ENCODE measurements around the gene AP3S2. TPM values are rescaled to one million over a fixed set of nuclear protein-coding genes. Genes with fewer than 3 reads are reported as not detected.

AP3S2 gene
- total and polyA plus RNA-seq, 2 of the 8 experiments (the other 6 are each of a cell fraction or from before 2014, with no cell fraction given): 19.2 to 45.4 TPM

DNA sequence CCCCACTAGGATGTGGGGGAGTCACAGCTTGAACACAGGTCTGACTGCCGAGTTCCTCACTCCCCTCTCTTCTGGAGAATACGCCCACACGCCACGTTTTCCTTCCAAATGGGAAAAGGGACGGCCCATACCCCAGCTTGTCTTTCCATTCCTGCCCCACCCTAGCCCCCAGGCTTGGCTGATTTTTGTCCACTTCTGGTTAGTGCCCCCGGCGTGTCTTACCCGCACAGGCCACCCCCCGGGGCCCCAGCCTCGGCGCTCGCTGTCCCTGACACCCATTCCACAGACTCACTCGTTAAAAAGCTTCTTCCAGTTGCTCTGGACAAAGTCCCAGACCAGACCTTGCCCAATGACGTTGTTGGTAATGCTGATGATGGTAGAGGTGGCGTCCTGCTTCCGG lies 103.1 kb downstream of the AP3S2 start:
- POLR2A ChIA-PET (ENCODE audit: partially characterized antibody): no interaction called here
- CTCF ChIA-PET (ENCODE audit: partially characterized antibody): interaction anchor here (0.5 to 2.9 kb wide), 8 partner anchors 8 to 175 kb away, joined by 3 to 7 read pairs (median 4); no protein-coding TSS in a partner anchor
- H3K27ac ChIP-seq (ENCODE audit: low read depth, low read length): no peak overlapping the region

More for the DNA sequence above, 103.1 kb downstream of the AP3S2 start:
- no peak overlapping the region for H3K4ac ChIP-seq (replicated peaks; ENCODE audit: insufficient read length, low read depth, low read length)
- DNase-seq (ENCODE audit: low read depth in 1 of 2, low spot score in 2 of 2): no peak
- H2BK15ac ChIP-seq (ENCODE audit: low read length): no peak overlapping the region
- H3K79me1 ChIP-seq (ENCODE audit: low read depth, low read length): no peaks in the 10 kb centered on the region
- H3K23ac ChIP-seq (ENCODE audit: insufficient read length): no peak overlapping the region
- H3K9ac ChIP-seq (replicated peaks in 1 of 4; ENCODE audit: extremely low read depth in 1 of 4, low read depth in 3 of 4, low read length in 3 of 4): no peak overlapping the region
- FAIRE-seq: no peak
- H3K4me3 ChIP-seq (ENCODE audit: extremely low read depth in 1 of 4, insufficient read depth in 2 of 4, low read depth in 3 of 4, low read length in 4 of 4): no peak overlapping the region
- no peaks in the 10 kb centered on the region for H3K36me3 ChIP-seq (ENCODE audit: control insufficient read depth in 2 of 4, insufficient read depth in 4 of 4, low read length in 3 of 4)
- no peak overlapping the region for H2BK5ac ChIP-seq (ENCODE audit: low read depth, low read length)
- H3K79me2 ChIP-seq (ENCODE audit: control insufficient read depth in 1 of 2, insufficient read depth in 2 of 2, low read length in 2 of 2): no peaks in the 10 kb centered on the region
- no peak overlapping the region for H3K18ac ChIP-seq (ENCODE audit: extremely low read depth, low read length)
- H4K5ac ChIP-seq (ENCODE audit: insufficient read length, low read depth, low read length): no peak overlapping the region
- no peak overlapping the region for H4K8ac ChIP-seq (ENCODE audit: extremely low read depth, insufficient read depth, low read length)
- peaks cover 0 to 3% of the 10 kb centered on the region in 2 experiments; a peak in 2 of 4 replicates for H3K9me3 ChIP-seq (ENCODE audit: insufficient read depth in 2 of 2, low read depth in 1 of 2, low read length in 1 of 2)
- no peak overlapping the region for H2BK120ac ChIP-seq (replicated peaks; ENCODE audit: low read depth, low read length)
- H4K91ac ChIP-seq (replicated peaks; ENCODE audit: insufficient read length, low read length): no peak overlapping the region
- no peak overlapping the region for H3K56ac ChIP-seq (replicated peaks; ENCODE audit: insufficient read length, low read depth, low read length)
- H2BK12ac ChIP-seq (ENCODE audit: low read depth, low read length): no peak overlapping the region
- H2BK20ac ChIP-seq (ENCODE audit: low read length): no peak overlapping the region
- no peak overlapping the region for H3K4me2 ChIP-seq (ENCODE audit: insufficient read depth in 1 of 2, low read depth in 2 of 2, low read length in 2 of 2)
- WGBS, 2 experiments (ENCODE audit: extremely low coverage in 1 of 2, insufficient coverage in 1 of 2, insufficient read length in 1 of 2, insufficient replicate concordance in 2 of 2, low coverage in 1 of 2, low lambda C conversion rate in 2 of 2, missing lambda C conversion rate in 1 of 2): 88% methylated on average over 13 of the region's 16 CpGs; no CpG with 5 or more reads in 1 of the 2 experiments
- H2AFZ ChIP-seq (ENCODE audit: low read length): no peak overlapping the region
- no peaks in the 10 kb centered on the region; a peak in 1 of 7 replicates for H3K27me3 ChIP-seq (replicated peaks in 1 of 4; ENCODE audit: control insufficient read depth in 3 of 4, extremely low read depth in 1 of 4, insufficient read depth in 3 of 4, low read length in 3 of 4)
- no peak for TF ChIP-seq ATF3 (IDR thresholded peaks at IDR 0.05; ENCODE audit: insufficient read depth, low read depth, low read length)
- no peak for TF ChIP-seq SIX5 (IDR thresholded peaks at IDR 0.05; ENCODE audit: low read depth, low read length)
- TF ChIP-seq TAF7 (optimal IDR thresholded peaks at IDR 0.05; ENCODE audit: borderline replicate concordance, low read depth, low read length): no peak
- H3K23me2 ChIP-seq (ENCODE audit: low read depth, low read length): no peaks in the 10 kb centered on the region
- H3K4me1 ChIP-seq (replicated peaks in 1 of 4; ENCODE audit: control insufficient read depth in 3 of 4, insufficient read depth in 4 of 4, low read length in 3 of 4): no peaks in the 10 kb centered on the region
- H3K14ac ChIP-seq (ENCODE audit: insufficient read length): no peak overlapping the region
- H4K20me1 ChIP-seq (replicated peaks in 1 of 2; ENCODE audit: control insufficient read depth in 1 of 2, insufficient read depth in 2 of 2, low read length in 2 of 2): no peaks in the 10 kb centered on the region
- H2AK5ac ChIP-seq (ENCODE audit: low read depth, low read length): no peak overlapping the region
